GM19023 (cell line): Measurements from ENCODE around the gene ARHGEF16.

Source experiments
- ATAC-seq: cut with Tn5 transposase; IDR thresholded peaks from one replicate; pipeline ENCODE4 v1.9.1; 2021; ENCODE audit warnings: mild to moderate bottlenecking, moderate library complexity; ENCODE audit not compliant: unreplicated experiment

The ARHGEF16 gene

GRCh38 chr1:3420218-3420951 is 34.1 kb upstream of the ARHGEF16 start:
- no peak for ATAC-seq

- ATAC-seq = no peak
Observed at GRCh38 chr1:3422638-3423037, 31.8 kb upstream of the ARHGEF16 start.

- ATAC-seq = no peak
Observed at GRCh38 chr1:3423245-3423829, 31.1 kb upstream of the ARHGEF16 start.

GRCh38 chr1:3423896-3424611 is 30.4 kb upstream of the ARHGEF16 start:
- no peak for ATAC-seq

GRCh38 chr1:3425486-3426215 is 28.8 kb upstream of the ARHGEF16 start:
- ATAC-seq = no peak

- no peak for ATAC-seq
Observed at GRCh38 chr1:3426956-3427535, 27.4 kb upstream of the ARHGEF16 start.

- ATAC-seq = no peak
Observed at GRCh38 chr1:3427711-3428704, 26.5 kb upstream of the ARHGEF16 start.

- no peak for ATAC-seq
Observed at GRCh38 chr1:3428899-3429298, 25.6 kb upstream of the ARHGEF16 start.

GRCh38 chr1:3429320-3429719 is 25.1 kb upstream of the ARHGEF16 start:
- no peak for ATAC-seq

GRCh38 chr1:3429766-3430165 is 24.7 kb upstream of the ARHGEF16 start:
- no peak for ATAC-seq

GRCh38 chr1:3430406-3430805 is 24.1 kb upstream of the ARHGEF16 start:
- no peak for ATAC-seq

- no peak for ATAC-seq
Observed at GRCh38 chr1:3430820-3431219, 23.6 kb upstream of the ARHGEF16 start.

- no peak for ATAC-seq
Observed at GRCh38 chr1:3431266-3431665, 23.2 kb upstream of the ARHGEF16 start.

- no peak for ATAC-seq
Observed at GRCh38 chr1:3431686-3432085, 22.8 kb upstream of the ARHGEF16 start.

- ATAC-seq = no peak
Observed at GRCh38 chr1:3432306-3432705, 22.2 kb upstream of the ARHGEF16 start.

- ATAC-seq = no peak
Observed at GRCh38 chr1:3433076-3433475, 21.4 kb upstream of the ARHGEF16 start.

- ATAC-seq = no peak
Observed at GRCh38 chr1:3433596-3434320, 20.7 kb upstream of the ARHGEF16 start.

GRCh38 chr1:3434406-3435110 is 19.9 kb upstream of the ARHGEF16 start:
- no peak for ATAC-seq

GRCh38 chr1:3435666-3436065 is 18.8 kb upstream of the ARHGEF16 start:
- ATAC-seq = no peak
